ENCODE results near the gene ZNF414.

Gene ZNF414

DNA sequence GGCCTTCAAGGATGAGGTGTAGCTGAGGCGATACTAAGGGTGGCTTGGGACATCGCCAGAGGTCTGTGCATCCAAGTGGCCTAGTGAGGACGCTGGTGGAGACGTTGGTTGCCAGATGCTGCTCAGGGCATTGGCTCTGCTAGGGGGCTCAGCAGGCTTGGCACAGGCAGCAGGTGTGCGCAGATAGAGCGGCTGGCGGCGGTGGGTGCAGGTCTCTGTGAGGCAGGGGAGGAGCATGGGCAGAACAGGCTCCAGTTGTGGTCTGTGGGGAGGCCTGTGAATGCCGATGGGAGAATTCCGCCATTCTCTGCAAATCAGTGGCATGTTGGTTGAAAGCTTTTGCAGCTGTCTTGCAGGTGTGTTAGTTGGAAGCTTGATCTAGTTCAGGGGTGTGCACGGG is 32.8 kb downstream of the ZNF414 start:
- H3K4me1 ChIP-seq (ENCODE audit: control insufficient read depth, insufficient read depth, low read length): peaks cover 14% of the 10 kb centered on the region
- H3K27ac ChIP-seq (ENCODE audit: low read length): no peak overlapping the region
- no peaks in the 10 kb centered on the region for H3K27me3 ChIP-seq (ENCODE audit: control insufficient read depth in 1 of 2, insufficient read depth in 2 of 2, low read length in 2 of 2)
- no peak overlapping the region for H3K9ac ChIP-seq (ENCODE audit: low read length in 2 of 2)
- H3K36me3 ChIP-seq (ENCODE audit: control insufficient read depth in 2 of 2, insufficient read depth in 2 of 2, low read length in 2 of 2): peaks cover 35 to 60% of the 10 kb centered on the region in 2 donors
- no peak overlapping the region for H3K4me3 ChIP-seq (ENCODE audit: low read length in 2 of 2)
- H3K9me3 ChIP-seq (ENCODE audit: control insufficient read depth in 2 of 2, low read length in 2 of 2): no peaks in the 10 kb centered on the region

DNA sequence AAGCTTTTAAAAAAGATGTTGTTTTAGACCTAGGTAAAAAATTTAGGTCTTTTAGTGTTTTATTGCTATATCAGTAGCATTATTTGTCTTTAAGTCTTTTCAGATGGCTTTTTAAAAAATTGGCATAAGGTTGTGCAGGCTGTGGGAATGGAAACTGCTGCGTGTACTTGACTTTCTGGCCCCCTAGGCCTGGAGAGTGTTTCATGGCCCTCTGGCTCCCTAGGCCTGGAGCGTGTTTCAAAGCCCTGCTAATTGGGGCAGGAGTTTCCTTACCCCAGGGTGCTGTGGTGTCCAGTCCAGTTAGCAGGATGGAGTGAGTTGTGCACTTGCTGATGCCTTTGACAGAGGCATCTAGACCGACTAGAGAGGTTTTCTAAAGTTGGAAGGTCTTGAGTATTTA is 35.4 kb downstream of the ZNF414 start:
- Histone ChIP-seq H3K4me1 (ENCODE audit: control insufficient read depth, insufficient read depth, low read length) (peaks cover 14% of the 10 kb centered on the region), H3K9me3 (ENCODE audit: control insufficient read depth in 2 of 2, low read length in 2 of 2) (no peaks in the 10 kb centered on the region), H3K27me3 (ENCODE audit: control insufficient read depth in 1 of 2, insufficient read depth in 2 of 2, low read length in 2 of 2) (no peaks in the 10 kb centered on the region), H3K9ac (ENCODE audit: low read length in 2 of 2) (no peak overlapping the region), H3K36me3 (ENCODE audit: control insufficient read depth in 2 of 2, insufficient read depth in 2 of 2, low read length in 2 of 2) (peaks cover 31 to 60% of the 10 kb centered on the region in 2 donors), H3K4me3 (ENCODE audit: low read length in 2 of 2) (no peak overlapping the region), H3K27ac (ENCODE audit: low read length) (no peak overlapping the region)

DNA sequence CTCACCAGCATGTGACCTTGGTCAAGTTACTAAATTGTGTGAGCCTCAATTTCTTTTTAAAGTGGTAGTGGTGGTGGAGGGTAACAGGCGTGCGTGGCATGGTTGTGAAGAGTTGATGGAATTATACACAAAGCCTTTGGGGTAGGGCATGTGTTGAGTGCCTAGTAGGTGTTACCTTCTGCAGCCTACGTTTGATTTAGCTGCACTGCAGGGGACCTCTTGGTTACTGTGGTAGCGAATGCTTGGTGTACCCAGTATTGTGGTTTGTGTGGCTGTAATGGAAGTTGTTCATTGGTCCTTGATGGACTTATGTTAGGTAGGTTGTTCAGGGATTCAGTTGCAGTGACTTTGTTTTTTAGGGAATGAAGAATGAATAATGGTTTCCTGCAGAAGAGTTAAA is 36.1 kb downstream of the ZNF414 start:
- H3K4me3 ChIP-seq (ENCODE audit: low read length in 2 of 2): no peak overlapping the region
- peaks cover 26 to 54% of the 10 kb centered on the region in 2 donors for H3K36me3 ChIP-seq (ENCODE audit: control insufficient read depth in 2 of 2, insufficient read depth in 2 of 2, low read length in 2 of 2)
- no peak overlapping the region for H3K9ac ChIP-seq (ENCODE audit: low read length in 2 of 2)
- peaks cover 14% of the 10 kb centered on the region for H3K4me1 ChIP-seq (ENCODE audit: control insufficient read depth, insufficient read depth, low read length)
- H3K27ac ChIP-seq (ENCODE audit: low read length): no peak overlapping the region
- no peaks in the 10 kb centered on the region for H3K9me3 ChIP-seq (ENCODE audit: control insufficient read depth in 2 of 2, low read length in 2 of 2)
- no peaks in the 10 kb centered on the region for H3K27me3 ChIP-seq (ENCODE audit: control insufficient read depth in 1 of 2, insufficient read depth in 2 of 2, low read length in 2 of 2)

- Histone ChIP-seq H3K27ac (ENCODE audit: low read length) (no peak overlapping the region), H3K4me3 (ENCODE audit: low read length in 2 of 2) (no peak overlapping the region), H3K36me3 (ENCODE audit: control insufficient read depth in 2 of 2, insufficient read depth in 2 of 2, low read length in 2 of 2) (peaks cover 22 to 50% of the 10 kb centered on the region in 2 donors), H3K27me3 (ENCODE audit: control insufficient read depth in 1 of 2, insufficient read depth in 2 of 2, low read length in 2 of 2) (no peaks in the 10 kb centered on the region), H3K4me1 (ENCODE audit: control insufficient read depth, insufficient read depth, low read length) (peaks cover 14% of the 10 kb centered on the region), H3K9me3 (ENCODE audit: control insufficient read depth in 2 of 2, low read length in 2 of 2) (no peaks in the 10 kb centered on the region), H3K9ac (ENCODE audit: low read length in 2 of 2) (no peak overlapping the region)
These were observed 37.4 kb downstream of the ZNF414 start for GRCh38 chr19:8476524-8476923.

GRCh38 chr19:8475005-8475404 is 39.0 kb downstream of the ZNF414 start:
- Histone ChIP-seq H3K27ac (ENCODE audit: low read length) (no peak overlapping the region), H3K9me3 (ENCODE audit: control insufficient read depth in 2 of 2, low read length in 2 of 2) (no peaks in the 10 kb centered on the region), H3K27me3 (ENCODE audit: control insufficient read depth in 1 of 2, insufficient read depth in 2 of 2, low read length in 2 of 2) (no peaks in the 10 kb centered on the region), H3K36me3 (ENCODE audit: control insufficient read depth in 2 of 2, insufficient read depth in 2 of 2, low read length in 2 of 2) (peaks cover 33 to 55% of the 10 kb centered on the region in 2 donors), H3K4me3 (ENCODE audit: low read length in 2 of 2) (no peak overlapping the region), H3K9ac (ENCODE audit: low read length in 2 of 2) (no peak overlapping the region), H3K4me1 (ENCODE audit: control insufficient read depth, insufficient read depth, low read length) (peaks cover 14% of the 10 kb centered on the region)

DNA sequence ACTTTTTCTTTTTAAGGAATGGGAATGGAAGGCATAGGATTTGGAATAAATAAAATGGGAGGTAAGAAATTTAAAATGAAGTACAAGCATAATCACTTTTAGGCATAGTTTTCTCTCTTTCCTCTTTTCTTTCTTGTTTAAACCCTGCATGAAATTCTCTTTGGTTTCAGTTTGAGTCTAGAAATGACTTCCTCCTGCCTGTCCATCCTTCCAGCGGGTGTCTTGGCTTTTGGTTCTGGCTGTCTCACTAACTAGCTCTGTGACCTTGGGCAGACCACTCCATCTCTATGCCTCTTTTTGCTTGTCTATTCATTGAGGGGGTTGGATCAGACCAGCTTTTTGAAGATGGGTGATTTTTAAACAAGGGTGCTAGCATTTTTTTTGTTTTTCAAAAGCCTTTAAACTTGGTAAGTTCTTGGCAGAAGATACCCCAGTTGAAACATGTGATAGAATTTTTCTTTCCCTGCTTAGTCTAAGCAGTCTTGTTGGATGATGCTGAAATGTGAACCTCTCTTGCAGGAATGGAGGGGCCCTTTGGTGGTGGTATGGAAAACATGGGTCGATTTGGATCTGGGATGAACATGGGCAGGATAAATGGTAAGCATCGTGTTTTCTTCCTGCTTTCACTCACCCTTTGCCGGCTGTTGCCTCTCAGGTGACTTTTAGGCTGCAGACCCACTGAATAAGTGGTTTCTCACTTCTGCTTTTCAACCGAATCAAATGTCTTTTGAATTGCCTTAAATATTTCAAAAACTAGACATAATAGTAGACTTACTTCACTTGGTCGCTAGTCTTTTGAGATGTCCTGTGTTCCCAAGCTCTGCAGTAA is 40.1 kb downstream of the ZNF414 start:
- Histone ChIP-seq H3K4me1 (ENCODE audit: control insufficient read depth, insufficient read depth, low read length) (peaks cover 14% of the 10 kb centered on the region), H3K27me3 (ENCODE audit: control insufficient read depth in 1 of 2, insufficient read depth in 2 of 2, low read length in 2 of 2) (no peaks in the 10 kb centered on the region), H3K36me3 (ENCODE audit: control insufficient read depth in 2 of 2, insufficient read depth in 2 of 2, low read length in 2 of 2) (peaks cover 42 to 64% of the 10 kb centered on the region in 2 donors)

GRCh38 chr19:8469613-8470368 is 44.2 kb downstream of the ZNF414 start:
- no peaks in the 10 kb centered on the region for H3K4me1 ChIP-seq (ENCODE audit: control insufficient read depth, insufficient read depth, low read length)
- H3K9ac ChIP-seq (ENCODE audit: low read length in 2 of 2): no peak overlapping the region
- no peak overlapping the region for H3K27ac ChIP-seq (ENCODE audit: low read length)
- no peak overlapping the region for H3K4me3 ChIP-seq (ENCODE audit: low read length in 2 of 2)
- peaks cover 65 to 67% of the 10 kb centered on the region in 2 donors for H3K36me3 ChIP-seq (ENCODE audit: control insufficient read depth in 2 of 2, insufficient read depth in 2 of 2, low read length in 2 of 2)
- H3K27me3 ChIP-seq (ENCODE audit: control insufficient read depth in 1 of 2, insufficient read depth in 2 of 2, low read length in 2 of 2): no peaks in the 10 kb centered on the region
- no peaks in the 10 kb centered on the region for H3K9me3 ChIP-seq (ENCODE audit: control insufficient read depth in 2 of 2, low read length in 2 of 2)

More for the DNA sequence above, 40.1 kb downstream of the ZNF414 start:
- Histone ChIP-seq H3K27ac (ENCODE audit: low read length) (no peak overlapping the region), H3K4me3 (ENCODE audit: low read length in 2 of 2) (no peak overlapping the region), H3K9ac (ENCODE audit: low read length in 2 of 2) (no peak overlapping the region), H3K9me3 (ENCODE audit: control insufficient read depth in 2 of 2, low read length in 2 of 2) (no peaks in the 10 kb centered on the region)

DNA sequence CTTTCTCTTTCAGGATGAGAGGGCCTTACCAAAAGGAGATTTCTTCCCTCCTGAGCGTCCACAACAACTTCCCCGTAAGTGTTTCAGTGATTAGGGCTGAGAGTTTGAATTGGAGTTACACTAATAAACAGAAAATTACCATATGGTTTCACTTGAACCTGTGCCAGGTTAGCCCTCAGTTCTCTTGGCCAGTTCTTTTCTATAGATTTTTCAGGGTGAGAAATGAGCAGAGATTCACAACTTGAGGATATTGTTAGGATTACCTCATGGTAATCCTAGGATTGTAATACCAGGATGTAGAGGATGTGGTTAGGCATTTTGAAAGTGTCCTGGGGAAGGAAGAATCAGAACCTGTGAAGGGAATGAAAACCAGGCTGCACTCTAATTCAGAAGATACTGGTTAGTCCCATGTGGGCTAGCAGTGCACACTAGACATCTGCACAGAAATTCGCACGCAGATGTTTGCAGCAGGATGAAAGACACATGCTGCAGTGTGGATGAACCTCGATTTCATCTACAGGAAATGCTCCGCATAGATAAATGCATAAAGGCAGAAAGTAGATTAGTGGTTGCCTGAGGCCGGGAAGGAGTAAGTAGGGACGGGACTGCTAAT is 45.1 kb downstream of the ZNF414 start:
- H3K4me1 ChIP-seq (ENCODE audit: control insufficient read depth, insufficient read depth, low read length): no peaks in the 10 kb centered on the region
- no peaks in the 10 kb centered on the region for H3K9me3 ChIP-seq (ENCODE audit: control insufficient read depth in 2 of 2, low read length in 2 of 2)
- no peak overlapping the region for H3K9ac ChIP-seq (ENCODE audit: low read length in 2 of 2)
- H3K27me3 ChIP-seq (ENCODE audit: control insufficient read depth in 1 of 2, insufficient read depth in 2 of 2, low read length in 2 of 2): no peaks in the 10 kb centered on the region
- peaks cover 63 to 67% of the 10 kb centered on the region in 2 donors for H3K36me3 ChIP-seq (ENCODE audit: control insufficient read depth in 2 of 2, insufficient read depth in 2 of 2, low read length in 2 of 2)
- no peak overlapping the region for H3K4me3 ChIP-seq (ENCODE audit: low read length in 2 of 2)
- no peak overlapping the region for H3K27ac ChIP-seq (ENCODE audit: low read length)

GRCh38 chr19:8468124-8468523 is 45.8 kb downstream of the ZNF414 start:
- Histone ChIP-seq H3K4me1 (ENCODE audit: control insufficient read depth, insufficient read depth, low read length) (no peaks in the 10 kb centered on the region), H3K27me3 (ENCODE audit: control insufficient read depth in 1 of 2, insufficient read depth in 2 of 2, low read length in 2 of 2) (no peaks in the 10 kb centered on the region), H3K36me3 (ENCODE audit: control insufficient read depth in 2 of 2, insufficient read depth in 2 of 2, low read length in 2 of 2) (peaks cover 64 to 70% of the 10 kb centered on the region in 2 donors), H3K9ac (ENCODE audit: low read length in 2 of 2) (no peak overlapping the region), H3K27ac (ENCODE audit: low read length) (no peak overlapping the region), H3K9me3 (ENCODE audit: control insufficient read depth in 2 of 2, low read length in 2 of 2) (no peaks in the 10 kb centered on the region), H3K4me3 (ENCODE audit: low read length in 2 of 2) (no peak overlapping the region)

DNA sequence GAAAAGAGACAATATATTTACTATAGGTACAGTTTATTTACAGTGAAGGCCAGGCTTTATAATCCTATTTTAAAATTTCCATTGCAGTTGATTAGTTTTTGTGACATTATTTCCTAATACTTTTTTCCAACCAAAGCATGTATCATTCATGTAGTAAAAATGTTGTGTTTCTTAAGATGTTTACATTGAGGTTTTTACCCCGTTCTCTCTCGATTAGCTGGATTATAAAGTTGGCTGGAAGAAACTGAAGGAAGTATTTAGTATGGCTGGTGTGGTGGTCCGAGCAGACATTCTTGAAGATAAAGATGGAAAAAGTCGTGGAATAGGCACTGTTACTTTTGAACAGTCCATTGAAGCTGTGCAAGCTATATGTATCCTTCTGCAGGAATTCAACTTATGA is 47.9 kb downstream of the ZNF414 start:
- Histone ChIP-seq H3K9ac (ENCODE audit: low read length in 2 of 2) (no peak overlapping the region), H3K27ac (ENCODE audit: low read length) (no peak overlapping the region), H3K36me3 (ENCODE audit: control insufficient read depth in 2 of 2, insufficient read depth in 2 of 2, low read length in 2 of 2) (peaks cover 61 to 63% of the 10 kb centered on the region in 2 donors), H3K4me3 (ENCODE audit: low read length in 2 of 2) (no peak overlapping the region), H3K9me3 (ENCODE audit: control insufficient read depth in 2 of 2, low read length in 2 of 2) (no peaks in the 10 kb centered on the region), H3K27me3 (ENCODE audit: control insufficient read depth in 1 of 2, insufficient read depth in 2 of 2, low read length in 2 of 2) (no peaks in the 10 kb centered on the region), H3K4me1 (ENCODE audit: control insufficient read depth, insufficient read depth, low read length) (peaks cover 3% of the 10 kb centered on the region)
